Muscle of arm (tissue), 12 donors: Measurements from ENCODE around the gene STK17A. TPM values are rescaled to one million over a fixed set of nuclear protein-coding genes. Genes with fewer than 3 reads are reported as not detected.
A peak's percentile ranks its signal among the peaks of the same experiment; 100 is the strongest.
"Not testable (repeated sequence)": the region's sequence is repeated elsewhere in the genome, so short reads cannot be mapped to it uniquely, and the experiment has no call there.

Experiments used
- DNase-seq: peaks from one replicate; pipeline ENCODE4 v3.0.0-alpha.2; 2013
- polyA plus RNA-seq, 12 donors: library from polyadenylated mRNA; unstranded; fragments of 120-200 nt; gene quantifications; one replicate each; pipeline ENCODE4 v1.2.1, GENCODE V29; 2013; ENCODE audit not compliant: insufficient read length in 12 of 12

Gene STK17A
- polyA plus RNA-seq, 12 donors, result 17.3 to 32.9 (median 25.5) TPM; not detected in 1

DNA sequence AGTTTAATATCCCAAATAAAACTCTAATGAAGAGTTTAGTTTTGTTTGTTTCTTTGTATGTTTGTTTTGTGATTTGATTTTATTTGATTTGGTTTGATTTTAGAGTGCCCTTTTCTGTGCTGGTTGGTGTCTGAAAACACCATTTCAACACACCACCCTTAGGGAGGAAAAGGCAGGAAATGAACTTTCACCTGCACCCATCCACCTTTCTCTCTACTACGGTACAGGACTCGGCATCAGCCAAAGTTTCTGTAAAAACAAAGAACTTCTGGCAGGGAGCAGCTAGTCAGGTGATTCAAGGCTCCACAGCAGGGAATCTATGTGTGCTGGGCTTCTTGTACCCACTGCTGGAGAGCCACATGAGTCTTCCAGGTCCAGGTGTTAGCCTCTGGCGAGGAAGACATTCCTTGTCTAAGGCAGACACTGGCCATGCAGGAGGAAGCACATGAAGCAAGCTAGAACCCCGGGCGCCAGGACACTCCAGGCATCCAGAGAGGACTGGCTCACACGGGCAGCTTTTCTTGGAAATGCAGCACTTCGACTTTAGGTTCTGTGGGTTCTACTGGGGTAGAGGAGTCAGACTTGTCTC is 22.1 kb upstream of the STK17A start:
- no peak for DNase-seq

DNA sequence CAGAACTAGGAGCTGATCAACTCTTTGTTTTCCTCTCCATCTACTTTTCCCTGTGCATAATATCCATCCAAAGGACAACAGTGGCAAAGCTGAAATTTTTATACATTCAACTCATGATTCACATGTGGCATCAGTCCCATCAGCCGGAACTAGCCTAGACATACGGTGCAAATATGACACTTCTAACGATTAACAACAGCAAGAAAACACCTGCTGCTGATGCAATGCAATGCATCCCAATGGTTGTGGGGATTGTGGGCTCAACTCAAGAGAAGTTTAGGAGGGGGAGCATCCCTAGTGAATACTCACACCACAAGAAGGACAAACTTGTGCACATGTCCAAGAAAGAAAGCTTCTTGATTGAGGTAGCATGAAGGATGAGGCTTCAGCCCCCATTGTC is 20.5 kb upstream of the STK17A start:
- DNase-seq, result no peak

DNA sequence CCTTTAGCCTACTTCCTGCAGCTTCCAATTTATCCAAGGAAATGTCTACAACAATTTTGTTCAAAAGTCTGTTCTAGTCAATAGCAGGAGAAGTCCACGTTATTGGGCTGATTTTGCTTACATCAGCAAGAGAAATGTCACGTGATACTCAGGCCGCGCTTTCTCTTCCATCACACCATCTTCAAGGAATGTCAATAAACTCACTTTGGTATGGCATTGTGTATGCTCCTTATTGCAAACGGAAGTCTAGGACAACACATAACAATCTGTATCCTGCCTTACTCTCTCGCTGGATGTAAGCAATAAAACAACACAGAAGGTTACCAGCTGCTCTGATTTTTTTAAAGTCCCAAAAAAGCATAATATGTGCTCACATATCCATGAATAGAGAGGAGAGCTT is 17.1 kb upstream of the STK17A start:
- no peak for DNase-seq

- no peak for DNase-seq
Observed at GRCh38 chr7:43568529-43568928, 14.4 kb upstream of the STK17A start.

DNA sequence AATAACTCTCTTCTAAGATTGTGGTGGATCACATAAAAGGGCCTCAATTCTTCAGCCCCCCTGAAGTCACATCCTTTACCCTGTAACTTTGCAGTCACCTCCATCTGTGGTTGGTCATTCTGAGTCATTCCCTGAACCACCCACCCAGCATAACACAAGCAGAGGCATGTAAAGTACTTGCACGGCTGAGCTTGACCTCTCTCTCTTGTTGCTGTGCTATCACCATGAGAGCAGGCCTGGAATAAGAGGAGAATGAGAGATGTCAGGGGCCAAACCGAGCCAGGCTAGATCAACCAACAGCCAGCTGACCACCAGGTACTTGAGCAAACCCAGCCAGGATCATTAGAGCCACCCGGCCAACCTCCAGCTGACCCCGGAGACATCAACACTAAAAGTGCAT is 13.5 kb upstream of the STK17A start:
- DNase-seq, result no peak

GRCh38 chr7:43570688-43571365 is 12.1 kb upstream of the STK17A start:
- DNase-seq, result no peak

DNA sequence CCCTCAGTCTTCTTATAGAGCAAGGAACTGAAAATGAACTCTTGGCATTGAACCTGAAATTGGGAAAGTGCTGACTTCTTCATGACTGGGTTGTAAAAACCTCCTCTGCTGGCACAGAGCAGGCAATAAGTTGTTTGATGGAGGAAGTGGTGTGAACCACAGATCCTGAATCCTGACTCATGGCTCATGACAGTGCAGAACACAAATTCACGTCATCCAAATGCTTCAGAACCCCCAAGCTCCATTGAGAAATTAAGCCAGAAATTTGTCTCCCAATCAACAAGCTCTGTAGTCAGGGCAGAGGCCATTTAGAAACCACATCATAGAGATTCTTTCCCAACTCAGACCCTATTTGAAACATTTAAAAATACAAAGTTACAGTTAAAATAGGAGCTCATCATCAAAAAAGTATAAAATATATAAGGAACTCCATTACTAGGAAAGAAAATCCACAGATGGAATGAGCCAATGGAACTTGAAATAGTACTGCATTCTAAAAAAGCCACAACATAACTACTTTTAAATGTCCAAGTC is 10.3 kb upstream of the STK17A start:
- peak; percentile 15 for DNase-seq

DNA sequence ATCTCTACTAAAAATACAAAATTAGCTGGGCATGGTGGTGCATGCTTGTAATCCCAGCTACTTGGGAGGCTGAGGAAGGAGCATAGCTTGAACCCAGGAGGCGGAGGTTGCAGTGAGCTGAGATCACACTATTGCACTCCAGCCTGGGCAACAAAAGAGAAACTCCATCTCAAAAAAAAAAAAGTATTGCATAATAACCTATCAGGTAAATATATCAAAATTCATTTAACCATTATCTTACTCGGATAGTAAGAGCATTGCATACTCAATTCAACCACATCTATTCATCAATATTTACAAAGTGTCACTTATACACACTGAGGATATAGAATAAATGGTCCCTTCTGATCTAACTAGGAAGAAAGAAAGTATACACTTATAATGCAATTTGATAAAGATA is 9.1 kb upstream of the STK17A start:
- not testable (repeated sequence) for DNase-seq

GRCh38 chr7:43575506-43575905 is 7.4 kb upstream of the STK17A start:
- DNase-seq, result no peak

DNA sequence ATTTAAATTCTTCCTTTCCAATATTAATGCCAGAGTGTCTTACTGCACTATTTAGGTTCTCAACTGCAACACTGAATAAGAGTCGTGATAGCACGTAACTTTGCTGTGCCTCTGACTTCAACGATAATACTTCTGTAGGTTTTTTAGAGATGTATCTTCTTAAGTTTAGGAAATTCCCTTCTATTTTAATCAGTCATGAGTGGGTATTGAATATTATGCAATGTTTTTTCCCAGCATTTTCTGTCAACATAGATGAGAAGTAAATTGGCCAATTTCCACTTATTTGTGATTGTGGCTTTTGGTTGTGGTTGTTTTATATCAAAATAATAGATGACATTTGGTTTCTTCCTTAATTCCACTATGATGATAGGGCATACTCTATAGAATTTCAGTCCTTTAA is 6.7 kb upstream of the STK17A start:
- DNase-seq, result no peak

- no peak for DNase-seq
Observed at GRCh38 chr7:43577485-43577951, 5.4 kb upstream of the STK17A start.

DNA sequence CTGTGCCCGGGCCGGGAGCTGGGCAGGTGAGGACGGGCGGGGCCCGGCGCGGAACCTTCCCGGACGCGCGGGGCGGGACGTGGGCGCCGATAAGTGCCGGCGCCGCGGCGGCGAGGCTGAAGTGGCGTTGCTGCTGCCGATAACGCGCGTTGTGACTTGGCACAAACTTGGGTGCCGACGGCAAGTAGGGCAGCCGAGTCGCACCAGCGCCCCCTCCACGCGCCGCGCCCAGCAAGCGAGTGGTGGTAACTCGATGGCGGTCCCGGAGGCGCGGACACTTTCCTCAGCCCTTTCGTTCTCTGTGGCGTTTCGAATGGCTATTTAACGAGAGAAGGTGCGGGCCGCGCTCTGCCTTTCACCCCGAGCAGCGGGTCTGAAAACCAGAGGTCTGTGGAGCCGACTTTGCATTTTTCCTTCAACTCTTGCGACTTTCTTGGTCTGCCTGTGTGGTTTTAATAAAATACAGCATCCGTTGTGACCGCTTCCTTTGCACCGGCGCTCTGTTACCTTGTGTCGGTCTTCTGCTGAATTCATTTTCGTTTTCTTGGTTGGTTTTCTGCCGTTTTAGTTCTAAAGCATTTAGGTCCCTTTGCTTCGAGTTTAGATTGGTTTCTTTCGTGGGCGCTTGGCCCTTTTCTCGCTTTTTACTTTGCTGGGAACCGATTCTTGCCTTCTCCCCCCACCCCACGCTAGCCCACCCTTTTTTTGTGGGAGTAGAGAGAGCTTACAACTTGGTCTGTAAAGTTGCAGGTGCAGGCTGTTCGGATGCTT is 701 bp downstream of the STK17A start:
- peak; percentile 49 for DNase-seq

DNA sequence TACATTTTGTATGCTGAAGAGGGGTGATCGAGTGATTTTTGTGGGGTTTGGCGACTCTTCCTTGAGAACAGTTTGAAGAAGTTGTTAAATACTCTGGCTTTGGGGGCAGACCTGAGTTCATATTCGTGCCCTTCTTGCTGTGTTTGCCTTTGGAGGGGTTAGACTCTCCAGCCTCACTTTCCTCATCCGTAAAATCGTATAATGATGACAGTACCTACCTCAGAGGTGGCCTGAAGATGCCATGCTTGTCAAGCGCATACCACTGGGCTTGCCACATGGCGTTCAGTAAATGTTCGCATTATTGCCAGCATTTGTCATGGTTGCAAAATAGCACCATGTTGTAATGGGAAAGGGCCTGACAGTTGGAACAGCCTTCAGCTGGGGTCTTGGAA is 1.3 kb downstream of the STK17A start:
- peak; percentile 15 for DNase-seq

GRCh38 chr7:43584733-43585132 is 1.8 kb downstream of the STK17A start:
- DNase-seq, result not testable (repeated sequence)

- DNase-seq, result no peak
Observed at GRCh38 chr7:43585562-43585961, 2.7 kb downstream of the STK17A start.

- DNase-seq, result no peak
Observed at GRCh38 chr7:43586251-43586900, 3.5 kb downstream of the STK17A start.

GRCh38 chr7:43588477-43589132 is 5.7 kb downstream of the STK17A start:
- DNase-seq, result no peak

DNA sequence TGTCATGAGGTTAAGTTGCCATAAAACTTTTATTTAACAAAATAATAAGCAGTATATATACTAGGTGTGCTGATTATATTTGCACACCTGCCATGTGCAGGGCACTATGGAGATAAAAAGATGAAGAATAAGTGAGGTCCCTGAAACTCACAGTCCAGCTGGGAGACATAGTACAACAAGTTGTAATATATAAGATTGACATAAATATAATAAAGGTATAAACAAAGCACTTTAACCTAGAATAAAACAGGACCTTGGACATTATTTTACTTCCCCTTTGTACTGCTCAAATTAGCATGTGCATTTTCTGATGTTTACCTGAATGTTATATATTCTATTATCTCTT is 6.2 kb downstream of the STK17A start:
- DNase-seq, result no peak

DNA sequence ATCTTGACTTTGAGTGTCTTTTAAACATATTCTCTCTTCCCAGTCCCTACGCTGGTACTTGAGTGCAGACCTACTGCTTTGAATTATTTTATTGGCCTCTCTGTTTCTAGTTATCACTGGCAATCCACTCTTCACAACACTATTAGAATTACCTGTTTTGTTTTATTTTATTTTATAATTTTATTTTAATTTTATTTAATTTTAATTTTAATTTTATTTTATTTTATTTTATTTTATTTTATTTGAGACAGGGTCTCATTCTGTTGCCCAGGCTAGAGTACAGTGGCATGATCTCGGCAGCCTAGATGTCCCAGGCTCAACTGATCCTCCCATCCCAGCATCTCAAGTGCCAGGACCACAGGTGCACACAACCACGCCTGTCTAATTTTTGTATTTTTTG is 6.8 kb downstream of the STK17A start:
- DNase-seq, result no peak

DNA sequence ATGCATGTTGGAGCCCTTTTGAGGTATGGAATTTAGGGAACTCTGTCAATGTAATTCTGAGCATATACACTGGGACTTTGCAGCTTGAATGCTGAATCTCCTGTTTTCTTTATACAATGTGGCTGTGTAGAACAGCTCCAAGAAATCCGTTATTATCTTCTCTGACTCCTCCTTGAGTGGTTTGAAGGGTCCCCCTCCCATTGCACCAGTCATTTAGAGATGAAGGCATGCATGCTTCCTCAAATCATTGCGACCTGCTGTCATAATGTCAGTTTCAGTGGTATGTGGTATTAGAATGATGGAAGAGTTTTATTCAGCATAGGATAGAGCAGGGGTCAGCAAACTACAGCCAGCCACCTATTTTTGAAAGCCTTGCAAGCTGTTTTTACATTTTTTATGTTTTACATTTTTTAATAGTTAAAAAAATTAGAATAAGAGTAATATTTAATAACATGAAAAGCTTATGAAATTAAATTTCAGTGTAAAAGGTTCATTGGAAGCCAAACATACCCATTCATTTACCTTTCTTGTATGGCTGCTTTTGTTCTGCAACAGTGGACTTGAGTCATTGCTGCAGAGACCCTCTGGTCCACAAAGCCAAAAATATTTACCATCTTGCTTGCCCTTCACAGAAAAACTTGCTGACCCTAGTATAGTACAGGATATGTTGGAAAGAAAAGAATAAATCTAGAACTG is 8.1 kb downstream of the STK17A start:
- DNase-seq, result no peak

DNA sequence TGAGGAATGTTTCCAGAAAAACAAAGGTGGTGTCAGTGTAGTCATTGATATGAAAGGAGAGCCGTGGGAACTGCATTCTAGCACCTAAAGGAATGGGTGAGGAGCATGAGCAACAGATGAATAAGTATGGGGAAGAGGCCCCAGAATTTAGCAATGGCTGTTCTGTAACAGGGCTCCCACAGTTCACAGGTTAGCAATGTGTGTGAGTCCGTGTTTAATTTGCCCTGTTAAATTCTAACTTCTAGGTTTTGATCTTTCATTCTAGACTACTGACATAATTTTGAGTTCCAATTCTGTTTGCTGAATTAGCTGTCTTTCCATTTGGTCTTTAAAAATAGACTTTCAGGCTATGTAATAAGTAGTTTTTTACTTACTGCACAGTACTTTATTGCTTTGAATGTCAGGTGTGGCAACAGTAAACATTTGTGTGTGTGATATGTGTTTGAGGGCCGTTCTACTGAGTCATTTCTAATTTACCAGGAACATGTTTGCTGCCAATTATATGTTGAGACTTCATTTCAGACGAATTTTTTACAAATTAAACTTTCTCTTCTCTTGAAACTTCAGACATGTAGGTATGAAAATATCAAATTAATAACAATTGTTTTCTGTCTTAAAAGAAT is 8.8 kb downstream of the STK17A start:
- no peak for DNase-seq
